HG02610 (cell line): ENCODE measurements around the gene CAMKV.
A peak's percentile ranks its signal among the peaks of the same experiment; 100 is the strongest.
"Not testable (repeated sequence)": the region's sequence is repeated elsewhere in the genome, so short reads cannot be mapped to it uniquely, and the experiment has no call there.

ENCODE experiments used
- ATAC-seq: cut with Tn5 transposase; IDR thresholded peaks from one replicate; pipeline ENCODE4 v1.9.1; 2021; ENCODE audit warnings: mild to moderate bottlenecking, moderate library complexity; ENCODE audit not compliant: unreplicated experiment

Gene CAMKV

GRCh38 chr3:49856181-49857005 lies 13.3 kb downstream of the CAMKV start, which contains the start of gene TRAIP:
TSS of gene TRAIP (minus strand) at chr3:49856564. CDS start at chr3:49856453, 111 bp downstream.
- ATAC-seq = peak; percentile 93

- ATAC-seq = no peak
Observed at GRCh38 chr3:49855662-49856061, 14.0 kb downstream of the CAMKV start.

GRCh38 chr3:49845694-49846093 lies 24.0 kb downstream of the CAMKV start:
- ATAC-seq = no peak

GRCh38 chr3:49844464-49845183 lies 25.1 kb downstream of the CAMKV start:
- no peak for ATAC-seq

- ATAC-seq = no peak
Observed at GRCh38 chr3:49842843-49843517, 26.7 kb downstream of the CAMKV start.

DNA sequence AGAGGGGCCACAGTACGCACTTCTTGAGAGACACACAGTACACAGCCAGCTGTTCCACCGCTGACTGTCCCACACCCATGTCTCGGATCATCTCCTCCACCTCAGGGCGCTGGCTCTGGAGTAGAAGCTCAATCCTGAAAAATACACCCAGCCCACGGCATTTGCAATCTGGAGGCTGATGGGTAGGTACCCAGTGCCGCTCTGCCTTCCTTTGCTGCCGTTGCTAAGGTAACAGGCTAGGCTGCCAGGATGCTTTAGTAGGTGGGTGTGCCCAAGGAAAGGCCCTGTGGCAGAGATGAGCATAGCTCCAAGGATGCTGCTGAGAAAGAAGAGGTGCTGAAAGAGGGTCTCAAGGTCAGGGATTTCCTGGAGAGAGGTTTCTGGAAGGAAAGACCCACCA lies 27.9 kb downstream of the CAMKV start:
- no peak for ATAC-seq

DNA sequence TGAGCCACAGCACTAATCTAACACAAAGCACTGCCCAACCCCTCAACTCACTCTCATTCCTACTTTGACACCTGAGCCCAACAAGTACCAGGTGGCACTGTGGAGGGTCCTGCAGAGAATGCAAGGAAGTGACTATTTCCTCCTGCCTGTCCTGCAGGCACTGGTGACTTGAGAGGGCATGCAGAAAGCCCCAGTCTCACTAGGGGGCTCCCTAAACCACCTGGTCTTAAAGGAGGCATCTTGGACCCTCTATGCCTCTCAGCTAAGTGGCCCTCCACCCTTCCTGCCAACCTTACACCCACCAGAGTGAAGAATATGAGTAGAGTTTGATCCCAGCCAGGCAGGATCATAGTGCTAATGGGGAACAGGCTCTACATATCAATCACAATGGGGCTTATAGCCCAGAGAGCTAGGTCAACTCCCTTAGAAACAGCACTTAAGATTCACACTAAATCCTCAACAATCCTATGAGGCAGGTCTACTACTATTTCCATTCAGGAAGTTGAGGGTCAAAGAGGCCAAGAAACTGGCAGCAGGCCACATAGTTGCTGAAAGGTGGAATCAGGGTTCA lies 28.5 kb downstream of the CAMKV start:
- no peak for ATAC-seq

DNA sequence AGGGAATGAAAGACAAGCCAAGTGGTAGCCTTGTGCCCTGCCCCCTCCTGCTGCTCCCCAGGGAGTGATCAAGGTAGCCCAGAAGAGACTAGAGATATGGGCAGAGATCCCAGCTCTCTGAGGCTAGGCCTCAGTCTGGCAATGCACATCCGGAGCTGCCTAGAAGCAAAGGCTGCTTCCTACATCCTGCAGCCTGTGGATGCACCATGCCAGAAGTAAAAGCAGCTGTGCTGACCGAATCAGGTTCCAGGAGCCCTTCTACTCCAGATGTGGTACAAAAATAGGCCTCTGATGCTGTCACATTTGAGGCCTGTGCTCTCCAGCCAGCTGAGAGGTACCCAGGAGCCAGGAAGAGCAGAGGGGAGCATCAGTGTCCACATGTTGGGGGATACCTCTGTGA lies 29.3 kb downstream of the CAMKV start:
- ATAC-seq = no peak

- no peak for ATAC-seq
Observed at GRCh38 chr3:49839193-49839809, 30.4 kb downstream of the CAMKV start.

DNA sequence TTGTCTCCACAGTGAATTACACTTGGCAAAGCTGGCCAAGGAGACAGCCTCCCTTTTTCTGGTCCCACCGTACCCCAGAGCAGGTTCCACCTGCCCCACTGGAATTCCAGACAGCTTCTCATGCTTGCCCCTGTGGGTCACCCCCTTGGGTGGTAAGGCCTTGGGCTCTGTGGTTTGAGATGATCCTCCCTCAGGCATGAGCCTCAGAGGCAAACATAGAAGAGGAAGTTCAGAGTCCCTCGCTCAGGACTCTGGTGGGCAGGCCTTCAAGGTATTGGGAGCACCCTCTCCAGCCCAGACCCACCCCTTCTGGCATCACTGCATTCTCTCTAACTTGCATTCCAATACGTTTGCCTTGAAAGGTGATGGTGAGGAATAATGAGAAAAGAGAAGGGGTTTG lies 38.4 kb downstream of the CAMKV start:
- ATAC-seq = no peak

DNA sequence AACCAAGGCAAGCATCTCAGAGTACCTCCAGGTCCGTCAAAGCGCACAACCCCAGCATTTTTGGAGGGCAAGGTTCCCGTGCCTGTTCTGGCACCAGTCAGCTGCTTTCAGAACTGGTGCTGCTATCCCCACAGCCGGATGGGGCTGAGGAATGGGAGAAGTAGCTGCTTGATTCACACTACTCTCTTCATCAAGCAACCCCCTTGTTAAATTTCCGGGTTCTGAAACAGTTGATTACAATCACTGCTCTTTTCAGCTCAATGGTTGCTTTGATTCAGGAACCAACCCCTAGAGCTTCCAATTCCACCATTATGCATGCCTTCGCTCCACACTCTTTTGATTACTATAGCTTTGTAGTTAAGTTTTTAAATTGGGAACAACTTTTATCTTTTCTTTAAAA lies 43.7 kb downstream of the CAMKV start:
- ATAC-seq = no peak

DNA sequence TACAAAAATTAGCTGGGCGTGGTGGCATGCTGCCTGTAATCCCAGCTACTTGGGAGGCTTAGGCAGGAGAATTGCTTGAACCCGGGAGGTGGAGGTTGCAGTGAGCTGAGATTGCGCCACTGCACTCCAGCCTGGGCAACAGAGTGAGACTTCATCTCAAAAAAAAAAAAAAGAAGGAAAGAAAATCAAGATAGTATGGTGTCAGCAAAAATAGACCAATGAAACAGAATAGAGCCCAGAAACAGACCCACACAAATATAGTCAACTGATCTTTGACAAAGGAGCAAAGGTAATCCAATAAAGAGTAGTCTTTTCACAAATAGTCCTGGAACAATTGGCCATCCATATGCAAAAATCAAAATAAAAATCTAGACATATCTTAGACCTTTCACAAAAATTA lies 46.6 kb downstream of the CAMKV start:
- ATAC-seq = not testable (repeated sequence)

- peak; percentile 81 for ATAC-seq
Observed at GRCh38 chr3:49813497-49814174, 56.1 kb downstream of the CAMKV start, which contains the start of gene UBA7. TSS of gene UBA7 (minus strand) at chr3:49813953. CDS start at chr3:49813787, 166 bp downstream.

GRCh38 chr3:49812916-49813496 lies 56.7 kb downstream of the CAMKV start:
- ATAC-seq = no peak
